ENCODE data around the gene BHLHA9.
"Not testable (repeated sequence)": the region's sequence is repeated elsewhere in the genome, so short reads cannot be mapped to it uniquely, and the experiment has no call there.

The BHLHA9 gene

GRCh38 chr17:1270210-1271029 lies at the start of gene BHLHA9:
TSS of gene BHLHA9 (plus strand) at chr17:1270444. CDS start at chr17:1270564, 120 bp downstream.
- DNase-seq (ENCODE audit: low spot score) = no peak

GRCh38 chr17:1221209-1221608 lies 49.0 kb upstream of the BHLHA9 start:
- DNase-seq (ENCODE audit: low spot score) = no peak

GRCh38 chr17:1222321-1222720 lies 47.9 kb upstream of the BHLHA9 start:
- DNase-seq (ENCODE audit: low spot score) = no peak

- no peak for DNase-seq (ENCODE audit: low spot score)
These were observed 46.6 kb upstream of the BHLHA9 start for GRCh38 chr17:1223662-1224061.

- no peak for DNase-seq (ENCODE audit: low spot score)
These were observed 45.9 kb upstream of the BHLHA9 start for GRCh38 chr17:1224330-1224729.

- no peak for DNase-seq (ENCODE audit: low spot score)
These were observed 43.9 kb upstream of the BHLHA9 start for GRCh38 chr17:1226308-1226707.

GRCh38 chr17:1227365-1227764 lies 42.9 kb upstream of the BHLHA9 start:
- no peak for DNase-seq (ENCODE audit: low spot score)

- DNase-seq (ENCODE audit: low spot score) = no peak
These were observed 42.1 kb upstream of the BHLHA9 start for GRCh38 chr17:1227917-1228780.

GRCh38 chr17:1228781-1229348 lies 41.4 kb upstream of the BHLHA9 start:
- DNase-seq (ENCODE audit: low spot score) = no peak

GRCh38 chr17:1229349-1229899 lies 40.8 kb upstream of the BHLHA9 start:
- no peak for DNase-seq (ENCODE audit: low spot score)

- no peak for DNase-seq (ENCODE audit: low spot score)
These were observed 40.2 kb upstream of the BHLHA9 start for GRCh38 chr17:1229900-1230501.

- no peak for DNase-seq (ENCODE audit: low spot score)
These were observed 38.8 kb upstream of the BHLHA9 start for GRCh38 chr17:1231456-1231855.

GRCh38 chr17:1232331-1232730 lies 37.9 kb upstream of the BHLHA9 start:
- no peak for DNase-seq (ENCODE audit: low spot score)

- DNase-seq (ENCODE audit: low spot score) = no peak
These were observed 37.5 kb upstream of the BHLHA9 start for GRCh38 chr17:1232786-1233185.

GRCh38 chr17:1234455-1234854 lies 35.8 kb upstream of the BHLHA9 start:
- no peak for DNase-seq (ENCODE audit: low spot score)

GRCh38 chr17:1237471-1237870 lies 32.8 kb upstream of the BHLHA9 start:
- no peak for DNase-seq (ENCODE audit: low spot score)

- DNase-seq (ENCODE audit: low spot score) = no peak
These were observed 31.0 kb upstream of the BHLHA9 start for GRCh38 chr17:1239210-1239609.

- not testable (repeated sequence) for DNase-seq (ENCODE audit: low spot score)
These were observed 29.8 kb upstream of the BHLHA9 start for GRCh38 chr17:1240426-1240825.

GRCh38 chr17:1241929-1242328 lies 28.3 kb upstream of the BHLHA9 start:
- DNase-seq (ENCODE audit: low spot score) = no peak

GRCh38 chr17:1244606-1245012 lies 25.6 kb upstream of the BHLHA9 start:
- no peak for DNase-seq (ENCODE audit: low spot score)

- DNase-seq (ENCODE audit: low spot score) = no peak
These were observed 18.2 kb upstream of the BHLHA9 start for GRCh38 chr17:1251866-1252608.
